K562 (cell line): ENCODE results near the gene B4GALNT4. TPM values are rescaled to one million over a fixed set of nuclear protein-coding genes. Genes with fewer than 3 reads are reported as not detected.

Source experiments
- CUX1 ChIP-seq: fragments of 200-800 bp; sonication (Bioruptor generic); IDR thresholded peaks from 2 replicates; pipeline ENCODE4 v1.6.1; 2016; ENCODE audit warnings: missing genetic modification characterization, missing compliant biosample characterization
- GTF2E2 ChIP-seq: fragments of 200-800 bp; sonication (Bioruptor generic); IDR thresholded peaks from 2 replicates; pipeline ENCODE4 v1.6.1; 2016; ENCODE audit warnings: missing genetic modification characterization, missing compliant biosample characterization
- RNF2 ChIP-seq: sonication (generic); IDR thresholded peaks from 2 replicates; pipeline ENCODE4 v1.6.1; 2016
- ZBED1 ChIP-seq: IDR thresholded peaks from 2 replicates; pipeline ENCODE4 v1.6.1; 2014
- ZBTB11 ChIP-seq, 3 experiments: fragments of 200-800 bp in 1 of 3; fragments of 250-450 bp in 1 of 3; fragments of 450-650 bp in 1 of 3; sonication (Bioruptor Pico) in 1 of 3; sonication (Bioruptor generic) in 1 of 3; formaldehyde crosslinking in 1 of 3; IDR thresholded peaks; 2 replicates each; pipeline versions ENCODE4 v1.6.1 to v1.8.0; 2016 to 2022; ENCODE audit warnings: mild to moderate bottlenecking in 2 of 3, missing genetic modification characterization in 2 of 3, missing compliant biosample characterization in 1 of 3, moderate library complexity in 1 of 3
- polyA plus RNA-seq, 8 experiments: library from polyadenylated mRNA; depleted of rRNA in 4 of 8; stranded (reverse) in 5 of 8; unstranded in 3 of 8; fragments of >200 nt; fragmentation: Nextera tagmentation in 2 of 8; fragmentation: Illumina TruSeq in 1 of 8; extraction: Ambion mirVana in 2 of 8; extraction: Trizol in 1 of 8; gene quantifications; 2 replicates each; pipeline versions ENCODE4 v1.2.1 to v1.2.3, GENCODE V29; 2011 to 2014; ENCODE audit warnings: inconsistent platforms in 1 of 8, missing spikeins in 1 of 8
- total RNA-seq, 7 experiments: library from RNA; depleted of rRNA in 6 of 7; stranded (reverse); fragments of >200 nt in 6 of 7; fragmentation: Illumina TruSeq in 2 of 7; extraction: Trizol in 2 of 7; gene quantifications; 2 replicates each; pipeline versions ENCODE4 v1.2.1 to v1.2.3, GENCODE V29; 2011 to 2021; ENCODE audit warnings: low replicate concordance in 1 of 7
- TF ChIP-seq, protein P1 (sequence below): fragments of 450-650 bp; formaldehyde crosslinking; IDR thresholded peaks from 2 replicates; pipeline ENCODE4 v1.4.0; 2020; ENCODE audit warnings: mild to moderate bottlenecking, moderate library complexity

Gene B4GALNT4
- total and polyA plus RNA-seq, 9 of the 15 experiments (the other 6 are each of a cell fraction or from before 2014, with no cell fraction given): 0.20 to 37.1 (median 10.8) TPM; not detected in 1

DNA sequence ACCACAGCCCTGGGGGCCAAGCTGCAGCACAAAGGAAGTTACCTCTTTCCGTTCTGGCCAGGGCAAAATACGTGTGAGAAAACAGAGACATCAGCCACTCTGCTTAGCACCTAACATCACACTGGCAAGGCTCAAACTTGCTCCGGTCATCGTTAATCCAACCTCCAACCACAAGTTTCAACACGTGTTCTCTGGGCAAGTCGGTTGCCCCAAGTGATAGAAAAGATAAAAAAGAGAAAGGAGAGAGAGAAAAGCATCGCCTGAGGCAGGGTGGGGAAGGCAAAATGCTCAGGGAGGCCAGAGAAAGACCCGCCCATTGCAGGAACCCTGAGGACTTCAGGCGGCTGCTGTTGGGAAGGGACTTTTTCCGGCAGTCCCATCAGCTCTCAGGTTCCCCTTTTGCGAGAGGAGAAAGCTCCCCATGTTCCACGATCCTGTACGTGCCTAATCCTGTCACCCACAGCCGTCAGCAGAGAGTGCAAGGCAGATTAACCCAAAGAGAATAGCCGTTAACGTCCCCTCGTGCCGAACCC lies 18.5 kb upstream of the B4GALNT4 start (continued):
- TF ChIP-seq CUX1 (CRISPR knock-in tag) (0 out of 2 replicates have a peak, but pooled peaks have one; percentile 48), ZBED1 (no peak), RNF2 (peak; percentile 77; the same call in 1 of the 2 replicates), GTF2E2 (tag) (no peak), ZBTB11 (CRISPR knock-in tag; IDR thresholded peaks at IDR 0.05) (peak in 1 of 3 experiments; percentile 90; a peak in 2 of 6 replicates)
- TF ChIP-seq, protein P1, sequence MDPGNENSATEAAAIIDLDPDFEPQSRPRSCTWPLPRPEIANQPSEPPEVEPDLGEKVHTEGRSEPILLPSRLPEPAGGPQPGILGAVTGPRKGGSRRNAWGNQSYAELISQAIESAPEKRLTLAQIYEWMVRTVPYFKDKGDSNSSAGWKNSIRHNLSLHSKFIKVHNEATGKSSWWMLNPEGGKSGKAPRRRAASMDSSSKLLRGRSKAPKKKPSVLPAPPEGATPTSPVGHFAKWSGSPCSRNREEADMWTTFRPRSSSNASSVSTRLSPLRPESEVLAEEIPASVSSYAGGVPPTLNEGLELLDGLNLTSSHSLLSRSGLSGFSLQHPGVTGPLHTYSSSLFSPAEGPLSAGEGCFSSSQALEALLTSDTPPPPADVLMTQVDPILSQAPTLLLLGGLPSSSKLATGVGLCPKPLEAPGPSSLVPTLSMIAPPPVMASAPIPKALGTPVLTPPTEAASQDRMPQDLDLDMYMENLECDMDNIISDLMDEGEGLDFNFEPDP: no peak
